VCaP (cell line): ENCODE data around the gene NUDT21.

Source experiments
- H3K27ac ChIP-seq: fragments of 450-650 bp; 2 replicates; pipeline ENCODE4 v1.5.1; 2017
- CTCF ChIP-seq: fragments of 450-650 bp; conservative IDR thresholded peaks from 2 replicates; pipeline ENCODE4 v1.5.1; 2017; ENCODE audit warnings: mild to moderate bottlenecking, moderate library complexity

The NUDT21 gene

GRCh38 chr16:56457927-56458470, 6.9 kb upstream of the NUDT21 start:
- no peak for TF ChIP-seq CTCF

GRCh38 chr16:56451753-56452689, 889 bp upstream of the NUDT21 start:
- H3K27ac ChIP-seq: peak overlapping the region; percentile 77
- no peak for TF ChIP-seq CTCF

More at GRCh38 chr16:56457927-56458470, 6.9 kb upstream of the NUDT21 start:
- H3K27ac ChIP-seq: no peak overlapping the region

GRCh38 chr16:56450275-56450985, 702 bp downstream of the NUDT21 start:
- H3K27ac ChIP-seq: peak overlapping the region; percentile 77
- TF ChIP-seq CTCF: no peak

- no peak overlapping the region for H3K27ac ChIP-seq
- no peak for TF ChIP-seq CTCF
Measured at GRCh38 chr16:56448005-56448404, 3.1 kb downstream of the NUDT21 start.

- H3K27ac ChIP-seq: no peak overlapping the region
- no peak for TF ChIP-seq CTCF
Measured at GRCh38 chr16:56447286-56447685, 3.8 kb downstream of the NUDT21 start.

GRCh38 chr16:56438038-56438437, 13.1 kb downstream of the NUDT21 start:
- H3K27ac ChIP-seq: no peak overlapping the region
- no peak for TF ChIP-seq CTCF

GRCh38 chr16:56436258-56436657, 14.9 kb downstream of the NUDT21 start:
- no peak for TF ChIP-seq CTCF
- no peak overlapping the region for H3K27ac ChIP-seq
